ENCODE measurements around the gene TM4SF18. TPM values are rescaled to one million over a fixed set of nuclear protein-coding genes. Genes with fewer than 3 reads are reported as not detected.

The TM4SF18 gene
- total and polyA plus RNA-seq, 2 experiments from 2014 or later: 1.5 to 1.7 TPM

DNA sequence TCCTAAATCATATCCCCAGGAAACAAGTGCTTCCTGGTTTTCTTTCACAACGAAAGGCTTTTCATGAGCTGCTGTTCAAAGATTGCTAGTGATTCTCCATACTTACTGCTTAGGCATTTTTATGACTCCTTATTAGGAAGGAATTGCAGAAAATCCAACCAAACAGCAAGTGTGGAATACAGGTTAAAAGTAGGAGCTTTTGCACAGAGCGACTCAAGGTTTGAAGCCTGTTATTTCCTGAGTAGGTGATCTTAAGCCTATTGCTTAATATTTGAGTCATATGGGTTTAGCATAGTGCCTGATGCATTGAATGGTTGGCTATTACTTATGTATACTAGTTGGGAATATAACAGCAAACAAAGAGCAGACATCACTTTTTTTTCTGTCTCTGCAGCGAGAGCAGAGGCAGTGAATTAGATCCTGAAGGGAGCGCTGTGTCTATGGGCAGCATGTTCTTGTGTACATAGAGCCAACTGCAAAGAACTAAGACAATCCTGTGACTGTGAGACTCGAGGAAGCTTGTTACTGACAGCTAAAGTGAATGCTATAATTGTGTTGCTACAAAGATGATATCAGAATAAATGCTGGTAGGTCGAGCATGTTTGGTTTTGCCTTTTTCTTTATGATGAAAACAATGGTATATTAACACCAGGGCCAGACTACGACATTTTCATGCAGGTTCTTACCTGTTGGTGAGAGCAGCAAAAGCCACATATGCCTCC lies 37.7 kb upstream of the TM4SF18 start:
- no peaks in the 10 kb centered on the region for H3K79me2 ChIP-seq
- peaks cover 51% of the 10 kb centered on the region for H3K4me1 ChIP-seq (ENCODE audit: insufficient read depth)
- H3K4me3 ChIP-seq: no peak overlapping the region
- 55% methylated on average over 7 of the region's 7 CpGs for WGBS (ENCODE audit: low lambda C conversion rate, missing lambda C conversion rate)
- no peaks in the 10 kb centered on the region for H3K27me3 ChIP-seq
- H3K4me2 ChIP-seq: peak overlapping the region; percentile 30
- no peaks in the 10 kb centered on the region for H3K9me3 ChIP-seq (ENCODE audit: low read depth)
- peak overlapping the region; percentile 90 for H3K27ac ChIP-seq
- TF ChIP-seq EZH2phosphoT487 (IDR thresholded peaks at IDR 0.05; ENCODE audit: low read depth, severe bottlenecking, unreplicated experiment): no peak
- TF ChIP-seq CTCF (IDR thresholded peaks at IDR 0.05; ENCODE audit: poor library complexity): peak; percentile 26
- no peaks in the 10 kb centered on the region for H4K20me1 ChIP-seq (ENCODE audit: insufficient read depth, poor library complexity, severe bottlenecking)
- H3K36me3 ChIP-seq (replicated peaks; ENCODE audit: insufficient read depth, low read depth): no peaks in the 10 kb centered on the region
- peak; percentile 59 for DNase-seq (ENCODE audit: low spot score)
- H3K9me2 ChIP-seq (replicated peaks; ENCODE audit: insufficient read depth): no peaks in the 10 kb centered on the region
- H2AFZ ChIP-seq: no peak overlapping the region

DNA sequence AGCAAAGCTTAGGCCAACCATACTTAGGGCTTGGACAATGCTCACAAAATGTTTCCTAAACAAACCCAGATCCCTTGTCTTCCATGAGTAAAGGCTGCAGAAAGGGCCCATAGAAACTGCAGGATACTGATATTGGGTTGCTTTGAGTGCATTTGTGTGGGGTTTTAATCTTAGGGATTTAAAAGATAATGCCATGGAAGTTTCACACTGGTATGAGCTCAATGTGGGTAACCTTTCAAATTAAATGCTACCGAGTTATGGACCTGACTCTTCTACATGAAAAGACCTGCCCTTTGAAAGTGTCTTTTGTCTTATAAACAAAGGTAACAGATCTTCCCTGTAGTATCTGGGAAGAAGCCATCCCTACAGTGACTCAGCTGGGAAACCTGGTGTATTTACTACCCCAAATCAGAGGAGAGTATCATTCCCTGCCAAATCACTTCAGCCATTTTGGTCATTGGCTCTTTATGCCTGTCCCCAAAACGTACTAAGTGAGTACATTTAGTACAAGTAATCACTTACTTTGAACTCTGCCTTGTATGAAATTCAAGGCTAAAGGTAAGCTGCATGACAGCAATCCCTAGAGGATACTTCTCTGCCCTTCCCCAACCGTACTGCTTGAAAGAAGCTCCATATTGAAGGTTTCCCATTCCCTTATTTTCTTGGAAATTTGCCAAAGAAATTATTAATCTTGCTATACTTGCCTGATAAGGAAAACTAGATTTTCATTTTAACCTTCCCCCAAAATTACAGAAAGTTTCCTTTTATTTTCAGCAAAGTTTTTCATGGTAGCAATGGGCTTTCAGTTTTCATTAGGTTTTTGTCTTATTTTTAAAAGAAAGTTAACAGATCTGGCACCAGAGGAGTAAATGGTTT lies 36.8 kb upstream of the TM4SF18 start:
- no peak for TF ChIP-seq CTCF (IDR thresholded peaks at IDR 0.05; ENCODE audit: poor library complexity)
- TF ChIP-seq EZH2 (IDR thresholded peaks at IDR 0.05; ENCODE audit: borderline replicate concordance): no peak
- no peak for TF ChIP-seq EZH2phosphoT487 (IDR thresholded peaks at IDR 0.05; ENCODE audit: low read depth, severe bottlenecking, unreplicated experiment)
- H3K36me3 ChIP-seq (replicated peaks; ENCODE audit: insufficient read depth, low read depth): no peaks in the 10 kb centered on the region
- no peak overlapping the region for H3K4me3 ChIP-seq
- no peak for DNase-seq (ENCODE audit: low spot score)
- no peaks in the 10 kb centered on the region for H3K27me3 ChIP-seq
- no peaks in the 10 kb centered on the region for H3K9me2 ChIP-seq (replicated peaks; ENCODE audit: insufficient read depth)
- peak overlapping the region; percentile 90 for H3K27ac ChIP-seq
- no peaks in the 10 kb centered on the region for H3K9me3 ChIP-seq (ENCODE audit: low read depth)
- H4K20me1 ChIP-seq (ENCODE audit: insufficient read depth, poor library complexity, severe bottlenecking): no peaks in the 10 kb centered on the region
- H2AFZ ChIP-seq: no peak overlapping the region
- H3K4me2 ChIP-seq: peak overlapping the region; percentile 30
- peaks cover 51% of the 10 kb centered on the region for H3K4me1 ChIP-seq (ENCODE audit: insufficient read depth)
- no peaks in the 10 kb centered on the region for H3K79me2 ChIP-seq
- 59% methylated on average over 3 of the region's 3 CpGs for WGBS (ENCODE audit: low lambda C conversion rate, missing lambda C conversion rate)

DNA sequence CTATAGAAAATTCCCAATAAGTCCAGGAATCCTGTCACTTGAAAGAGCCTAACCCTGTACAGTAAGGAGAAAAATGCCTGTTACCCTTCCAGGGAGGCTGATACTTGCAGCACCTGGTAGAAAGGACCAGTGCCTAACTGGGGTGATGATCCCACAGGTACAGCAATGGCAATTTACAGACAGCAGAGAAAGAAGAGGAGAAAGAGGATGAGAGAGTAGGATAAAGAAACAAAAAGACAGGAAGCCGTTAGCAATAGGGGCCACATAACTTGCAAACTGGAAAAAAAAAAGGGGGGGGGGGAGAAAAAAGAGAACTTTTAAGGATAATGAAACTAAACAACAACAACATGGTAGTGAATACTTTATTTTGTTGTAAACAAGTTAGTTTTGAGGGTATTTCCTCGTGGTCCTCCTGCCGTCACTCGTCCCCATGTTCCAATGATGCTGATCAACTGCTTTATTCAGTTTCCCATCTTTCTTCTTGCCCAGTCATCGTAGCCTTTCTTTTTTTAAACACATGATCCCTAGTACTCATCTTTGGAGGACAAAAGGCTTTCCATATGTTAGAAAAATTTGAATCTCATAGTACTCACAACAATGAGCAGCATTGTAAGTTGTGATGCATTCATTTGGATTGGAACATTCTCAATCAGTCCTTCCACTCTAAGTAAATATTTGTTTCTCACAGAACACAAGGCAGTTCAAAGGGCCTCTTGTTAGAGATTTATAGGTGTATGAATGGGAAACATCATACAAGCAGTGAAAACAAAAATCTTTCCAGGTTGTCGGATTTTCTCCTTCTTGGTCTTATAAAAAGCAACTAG lies 35.5 kb upstream of the TM4SF18 start:
- Histone ChIP-seq H3K4me2 (no peak overlapping the region), H3K9me2 (replicated peaks; ENCODE audit: insufficient read depth) (no peaks in the 10 kb centered on the region), H3K36me3 (replicated peaks; ENCODE audit: insufficient read depth, low read depth) (no peaks in the 10 kb centered on the region), H3K27ac (peak overlapping the region; percentile 90), H3K4me1 (ENCODE audit: insufficient read depth) (peaks cover 51% of the 10 kb centered on the region), H3K4me3 (no peak overlapping the region), H3K9me3 (ENCODE audit: low read depth) (no peaks in the 10 kb centered on the region), H3K27me3 (no peaks in the 10 kb centered on the region), H4K20me1 (ENCODE audit: insufficient read depth, poor library complexity, severe bottlenecking) (no peaks in the 10 kb centered on the region), H3K79me2 (no peaks in the 10 kb centered on the region), H2AFZ (no peak overlapping the region)
- 68% methylated on average over 6 of the region's 6 CpGs for WGBS (ENCODE audit: low lambda C conversion rate, missing lambda C conversion rate)
- no peak for TF ChIP-seq CTCF (IDR thresholded peaks at IDR 0.05; ENCODE audit: poor library complexity)
- TF ChIP-seq EZH2 (IDR thresholded peaks at IDR 0.05; ENCODE audit: borderline replicate concordance): no peak
- no peak for DNase-seq (ENCODE audit: low spot score)

Measured in hepatocyte (in vitro differentiated cells).